Measurements from ENCODE around the gene SLC48A1.

SLC48A1 gene

GRCh38 chr12:47783024-47783755, 10.2 kb downstream of the SLC48A1 start:
- Histone ChIP-seq H3K4me3 (ENCODE audit: low read length) (no peak overlapping the region), H3K4me1 (ENCODE audit: insufficient read depth, low read length) (peaks cover 7% of the 10 kb centered on the region; the same call in 1 of the 2 replicates), H3K36me3 (ENCODE audit: insufficient read depth, low read depth, low read length) (peaks cover 55% of the 10 kb centered on the region), H3K27me3 (ENCODE audit: insufficient read depth, low read length) (peaks cover 7% of the 10 kb centered on the region; the same call in 1 of the 2 replicates), H3K9ac (ENCODE audit: low read depth, low read length) (no peak overlapping the region), H3K27ac (ENCODE audit: low read length) (no peak overlapping the region), H3K9me3 (ENCODE audit: insufficient read depth, low read depth, low read length) (no peaks in the 10 kb centered on the region)

- Histone ChIP-seq H3K4me3 (ENCODE audit: low read length) (no peak overlapping the region), H3K27ac (ENCODE audit: low read length) (no peak overlapping the region), H3K9ac (ENCODE audit: low read depth, low read length) (no peak overlapping the region), H3K9me3 (ENCODE audit: insufficient read depth, low read depth, low read length) (no peaks in the 10 kb centered on the region), H3K4me1 (ENCODE audit: insufficient read depth, low read length) (peaks cover under 1% of the 10 kb centered on the region; the same call in 1 of the 2 replicates), H3K36me3 (ENCODE audit: insufficient read depth, low read depth, low read length) (peaks cover 64% of the 10 kb centered on the region), H3K27me3 (ENCODE audit: insufficient read depth, low read length) (peaks cover 7% of the 10 kb centered on the region; the same call in 1 of the 2 replicates)
Observed at GRCh38 chr12:47783821-47784819, 11.1 kb downstream of the SLC48A1 start.

DNA sequence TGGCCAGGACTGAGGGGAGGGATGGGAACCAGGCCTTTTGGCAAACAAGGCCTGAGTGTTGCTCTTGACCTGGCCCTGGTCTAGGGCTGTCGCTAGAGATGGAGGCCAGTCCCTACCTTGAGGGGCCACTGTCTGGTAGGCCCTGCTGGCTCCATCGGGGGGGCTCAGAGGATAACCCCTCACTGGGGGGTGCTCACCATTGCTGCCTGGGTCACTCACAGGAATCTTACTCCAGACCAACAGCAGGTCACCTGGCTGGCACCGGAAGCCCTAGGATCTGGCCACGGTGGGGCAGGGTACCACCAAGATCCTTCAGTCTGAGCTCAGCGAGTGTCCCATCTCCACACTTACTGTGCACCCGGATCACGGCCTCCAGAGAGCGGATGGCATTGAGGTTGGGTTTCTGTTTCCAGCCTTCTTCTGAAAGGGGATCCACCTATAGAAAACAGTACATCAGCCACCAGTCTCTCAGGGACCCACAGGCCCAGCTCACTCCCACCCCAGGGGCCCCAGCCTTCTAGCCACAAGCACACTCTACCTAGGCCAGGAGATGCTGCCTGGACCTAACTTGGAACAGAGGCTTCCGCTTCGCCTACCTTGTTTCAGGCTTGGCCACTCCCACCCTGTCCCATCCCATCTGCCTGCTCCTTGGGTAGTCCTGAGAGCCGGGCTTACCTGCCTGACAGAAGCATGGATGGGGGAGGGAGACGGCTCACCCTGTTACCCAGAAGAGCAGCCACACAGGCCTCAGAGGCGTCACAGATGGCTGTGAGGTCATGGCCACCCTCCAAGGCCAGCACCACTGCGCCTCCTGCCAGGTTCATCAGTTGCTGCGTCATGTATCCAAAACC, 12.2 kb downstream of the SLC48A1 start:
- Histone ChIP-seq H3K27me3 (ENCODE audit: insufficient read depth, low read length) (peaks cover under 1% of the 10 kb centered on the region; the same call in 1 of the 2 replicates), H3K4me1 (ENCODE audit: insufficient read depth, low read length) (no peaks in the 10 kb centered on the region), H3K4me3 (ENCODE audit: low read length) (no peak overlapping the region), H3K27ac (ENCODE audit: low read length) (no peak overlapping the region), H3K9ac (ENCODE audit: low read depth, low read length) (no peak overlapping the region), H3K36me3 (ENCODE audit: insufficient read depth, low read depth, low read length) (peaks cover 74% of the 10 kb centered on the region), H3K9me3 (ENCODE audit: insufficient read depth, low read depth, low read length) (no peaks in the 10 kb centered on the region)

DNA sequence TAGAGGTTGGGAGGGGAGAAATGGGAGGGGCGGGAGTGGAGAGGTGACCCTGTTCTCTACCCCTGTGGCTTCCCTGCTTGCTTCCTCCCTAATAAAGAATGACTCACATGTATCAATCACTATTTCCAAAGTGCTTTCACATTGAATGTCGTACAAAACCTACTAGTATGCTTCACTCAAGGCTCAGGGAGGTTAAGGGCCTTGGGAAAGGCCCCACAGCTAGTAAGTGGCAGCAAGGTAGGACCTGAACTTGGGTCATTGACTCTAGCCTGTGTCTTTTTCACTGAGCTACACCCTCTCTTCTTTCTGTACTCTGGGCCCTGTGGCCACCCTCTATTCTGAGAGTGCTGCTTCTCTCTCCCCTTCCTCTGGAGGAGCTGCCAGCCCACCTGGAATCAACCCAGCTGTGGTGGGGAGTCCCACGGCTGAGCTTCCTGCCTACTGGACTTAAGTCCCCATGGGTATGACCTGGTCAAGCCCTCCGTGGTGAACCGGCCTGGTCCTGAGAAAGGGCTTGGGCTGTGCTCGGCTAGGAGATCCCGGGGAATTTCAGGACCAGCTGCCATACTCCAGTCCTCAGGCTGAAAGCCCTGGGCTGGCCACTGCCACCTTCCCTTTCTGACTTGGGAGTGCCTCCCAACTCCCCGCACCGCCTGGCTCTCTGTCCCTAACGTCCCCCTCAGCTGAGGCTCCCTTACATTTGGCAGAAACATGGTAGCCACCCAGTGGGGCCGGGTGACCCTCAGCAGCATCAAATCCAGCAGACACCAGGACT, 13.0 kb downstream of the SLC48A1 start:
- H3K36me3 ChIP-seq (ENCODE audit: insufficient read depth, low read depth, low read length) = peaks cover 81% of the 10 kb centered on the region
- H3K4me1 ChIP-seq (ENCODE audit: insufficient read depth, low read length) = no peaks in the 10 kb centered on the region
- H3K4me3 ChIP-seq (ENCODE audit: low read length) = no peak overlapping the region
- no peaks in the 10 kb centered on the region for H3K27me3 ChIP-seq (ENCODE audit: insufficient read depth, low read length)
- H3K9me3 ChIP-seq (ENCODE audit: insufficient read depth, low read depth, low read length) = no peaks in the 10 kb centered on the region
- no peak overlapping the region for H3K27ac ChIP-seq (ENCODE audit: low read length)
- no peak overlapping the region for H3K9ac ChIP-seq (ENCODE audit: low read depth, low read length)

GRCh38 chr12:47786662-47787280, 13.7 kb downstream of the SLC48A1 start:
- no peak overlapping the region for H3K27ac ChIP-seq (ENCODE audit: low read length)
- peaks cover 86% of the 10 kb centered on the region for H3K36me3 ChIP-seq (ENCODE audit: insufficient read depth, low read depth, low read length)
- H3K9ac ChIP-seq (ENCODE audit: low read depth, low read length) = no peak overlapping the region

DNA sequence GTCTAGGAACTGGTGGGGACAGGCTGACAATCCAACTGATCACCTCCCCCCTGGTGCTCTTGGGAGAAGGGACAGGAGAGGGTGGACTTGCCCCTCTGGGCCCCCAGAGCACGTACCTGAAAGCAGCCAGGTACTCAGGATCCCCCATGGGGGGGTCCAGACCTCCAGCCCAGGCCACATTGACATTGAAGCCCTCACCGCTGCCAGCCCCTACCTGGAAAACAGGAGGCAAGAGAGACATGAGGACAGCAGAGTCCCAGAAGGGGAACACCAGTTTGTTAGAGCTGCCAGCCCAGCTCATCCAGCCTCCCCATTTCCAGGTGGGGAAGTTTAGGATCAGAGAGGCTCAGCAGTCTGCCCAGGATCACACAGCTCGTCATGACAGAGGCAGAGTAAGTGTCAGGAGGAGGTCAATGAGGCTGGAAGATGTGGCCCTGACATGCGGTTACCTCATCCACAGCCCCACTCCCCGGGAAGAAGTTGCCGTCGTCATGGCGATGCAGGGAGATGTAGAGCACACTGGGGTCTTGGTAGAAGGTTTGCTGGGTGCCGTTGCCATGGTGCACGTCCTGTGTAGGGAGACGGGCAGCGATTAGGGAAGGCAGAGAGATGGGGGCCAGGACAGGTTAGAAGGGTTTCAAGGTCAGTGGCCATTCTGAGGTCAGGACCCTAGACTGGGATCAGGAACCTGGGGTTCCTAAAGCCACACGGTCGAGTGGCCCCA, 14.7 kb downstream of the SLC48A1 start:
- Histone ChIP-seq H3K4me3 (ENCODE audit: low read length) (no peak overlapping the region), H3K36me3 (ENCODE audit: insufficient read depth, low read depth, low read length) (peaks cover 92% of the 10 kb centered on the region), H3K4me1 (ENCODE audit: insufficient read depth, low read length) (no peaks in the 10 kb centered on the region), H3K9ac (ENCODE audit: low read depth, low read length) (no peak overlapping the region), H3K27me3 (ENCODE audit: insufficient read depth, low read length) (no peaks in the 10 kb centered on the region), H3K27ac (ENCODE audit: low read length) (no peak overlapping the region), H3K9me3 (ENCODE audit: insufficient read depth, low read depth, low read length) (no peaks in the 10 kb centered on the region)

More at GRCh38 chr12:47786662-47787280, 13.7 kb downstream of the SLC48A1 start:
- Histone ChIP-seq H3K4me1 (ENCODE audit: insufficient read depth, low read length) (no peaks in the 10 kb centered on the region), H3K27me3 (ENCODE audit: insufficient read depth, low read length) (no peaks in the 10 kb centered on the region), H3K4me3 (ENCODE audit: low read length) (no peak overlapping the region), H3K9me3 (ENCODE audit: insufficient read depth, low read depth, low read length) (no peaks in the 10 kb centered on the region)

DNA sequence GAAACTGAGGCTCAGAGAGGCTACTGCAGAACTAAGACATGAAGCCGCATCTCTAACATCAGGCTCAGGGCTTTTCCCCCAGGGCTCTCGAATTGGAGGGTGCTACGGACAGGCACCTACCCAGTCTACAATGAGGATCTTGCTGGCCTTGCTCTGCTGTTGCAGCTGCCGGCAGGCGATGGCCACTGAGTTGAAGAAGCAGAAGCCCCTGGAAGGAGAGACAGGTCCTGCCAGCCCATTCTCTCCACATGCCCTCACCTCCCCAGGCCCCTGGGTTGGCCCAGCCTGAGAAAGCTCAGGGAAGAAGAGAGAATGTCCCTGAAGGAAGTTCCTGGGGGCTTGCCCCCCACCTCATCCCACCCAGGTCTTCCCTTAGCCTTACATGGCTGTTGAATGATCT, 16.1 kb downstream of the SLC48A1 start:
- Histone ChIP-seq H3K27ac (ENCODE audit: low read length) (no peak overlapping the region), H3K9ac (ENCODE audit: low read depth, low read length) (no peak overlapping the region), H3K4me1 (ENCODE audit: insufficient read depth, low read length) (no peaks in the 10 kb centered on the region), H3K27me3 (ENCODE audit: insufficient read depth, low read length) (no peaks in the 10 kb centered on the region), H3K4me3 (ENCODE audit: low read length) (no peak overlapping the region), H3K9me3 (ENCODE audit: insufficient read depth, low read depth, low read length) (no peaks in the 10 kb centered on the region), H3K36me3 (ENCODE audit: insufficient read depth, low read depth, low read length) (peaks cover 92% of the 10 kb centered on the region)

DNA sequence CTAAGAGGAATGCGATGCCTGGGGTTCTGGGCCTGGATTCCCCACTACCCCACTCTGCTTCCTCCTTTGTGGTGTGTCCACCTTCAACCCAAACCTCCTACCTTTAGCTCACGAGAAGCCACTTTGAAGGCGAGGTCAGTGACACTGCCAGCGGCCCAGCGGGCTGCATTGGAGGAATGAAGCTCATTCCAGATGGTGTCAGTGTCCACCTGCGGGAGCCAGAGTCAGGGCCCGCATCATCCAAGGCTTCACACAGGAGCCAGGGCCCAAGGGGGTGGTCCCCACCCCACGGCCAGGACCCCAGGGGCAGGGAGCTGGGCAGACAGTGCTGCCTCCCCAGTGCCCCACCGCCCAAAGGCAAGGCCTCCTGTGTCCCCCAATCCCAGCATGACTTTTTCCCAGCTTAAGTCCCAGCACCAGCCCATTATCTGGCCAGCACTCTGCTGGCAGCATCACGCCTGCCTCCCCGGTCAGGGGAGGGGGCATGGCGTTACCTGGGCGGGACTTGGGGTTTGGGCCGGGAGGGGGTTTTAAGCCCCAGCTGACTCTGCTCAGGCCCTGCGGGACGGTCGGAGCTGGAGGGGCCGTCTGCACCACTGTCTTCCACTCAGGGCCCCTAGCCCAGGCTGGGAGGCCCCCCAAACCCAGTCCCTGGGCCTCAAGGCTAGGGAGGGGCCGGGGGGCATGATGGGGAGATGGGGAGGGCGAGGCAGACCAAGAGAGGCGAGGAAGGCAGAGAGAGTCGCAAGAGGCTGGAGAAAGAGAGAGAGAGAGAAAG, 16.9 kb downstream of the SLC48A1 start:
- no peaks in the 10 kb centered on the region for H3K9me3 ChIP-seq (ENCODE audit: insufficient read depth, low read depth, low read length)
- H3K4me3 ChIP-seq (ENCODE audit: low read length) = no peak overlapping the region
- no peaks in the 10 kb centered on the region for H3K4me1 ChIP-seq (ENCODE audit: insufficient read depth, low read length)
- peaks cover 92% of the 10 kb centered on the region for H3K36me3 ChIP-seq (ENCODE audit: insufficient read depth, low read depth, low read length)
- H3K27ac ChIP-seq (ENCODE audit: low read length) = no peak overlapping the region
- no peaks in the 10 kb centered on the region for H3K27me3 ChIP-seq (ENCODE audit: insufficient read depth, low read length)
- H3K9ac ChIP-seq (ENCODE audit: low read depth, low read length) = no peak overlapping the region

- Histone ChIP-seq H3K4me3 (ENCODE audit: low read length) (no peak overlapping the region), H3K27me3 (ENCODE audit: insufficient read depth, low read length) (no peaks in the 10 kb centered on the region), H3K4me1 (ENCODE audit: insufficient read depth, low read length) (no peaks in the 10 kb centered on the region), H3K9me3 (ENCODE audit: insufficient read depth, low read depth, low read length) (no peaks in the 10 kb centered on the region), H3K9ac (ENCODE audit: low read depth, low read length) (no peak overlapping the region), H3K27ac (ENCODE audit: low read length) (no peak overlapping the region), H3K36me3 (ENCODE audit: insufficient read depth, low read depth, low read length) (peaks cover 89% of the 10 kb centered on the region)
Observed at GRCh38 chr12:47790676-47791350, 17.8 kb downstream of the SLC48A1 start.

Data from iPS-20b (cell line).